HepG2 (cell line): ENCODE results near the gene TBC1D25. TPM values are rescaled to one million over a fixed set of nuclear protein-coding genes. Genes with fewer than 3 reads are reported as not detected.

Experiments
- ATAC-seq: fragments of 200-7000 bp; cut with Tn5 transposase; 3 replicates; pipeline ENCODE4 v1.9.1; 2020; ENCODE audit warnings: mild to moderate bottlenecking, moderate library complexity
- BruUV-seq: library from RNA; stranded (reverse); fragments of 400-500 nt; replicated peaks from 2 replicates; lab custom pipeline; 2021; lab: Mats Ljungman, UMichigan
- CTCF ChIA-PET: fragments of 300-600 bp; formaldehyde crosslinking; extraction: SDS; loops from one replicate; lab custom pipeline; 2021; ENCODE audit warnings: low total read pairs, inconsistent platforms, low intra/inter-chr PET ratio; lab: Yijun Ruan, JAX
- POLR2A ChIA-PET: fragments of 350-600 bp; sonication (Branson Sonifier 250); formaldehyde crosslinking; loops from one replicate; lab custom pipeline; 2020; ENCODE audit warnings: antibody characterized with exemption, inconsistent platforms; lab: Yijun Ruan, JAX
- DNase-seq: peaks from one replicate; pipeline ENCODE4 v3.0.0-alpha.2; 2015; ENCODE audit warnings: low spot score
- FAIRE-seq: peaks from 3 replicates; lab custom pipeline; 2011; peaks lifted over from hg19 to GRCh38; lab: Jason Lieb, UNC
- H2AFZ ChIP-seq: one replicate; pipeline ENCODE4 v1.6.1; 2011; ENCODE audit warnings: low read length, inconsistent platforms
- H3K27ac ChIP-seq: fragments of 300-600 bp; 3 replicates; pipeline ENCODE4 v1.8.0; 2011; ENCODE audit warnings: mixed run types, mild to moderate bottlenecking, mixed read lengths, low read length, inconsistent platforms; ENCODE audit not compliant: insufficient read depth; ENCODE audit errors: extremely low read length
- H3K27me3 ChIP-seq, 2 experiments: fragments of 200-600 bp in 1 of 2; 2 replicates in 1 of 2; 3 replicates in 1 of 2; pipeline versions ENCODE4 v1.6.0 to v1.8.0; 2011; ENCODE audit warnings: low read length in 2 of 2, mild to moderate bottlenecking in 2 of 2, moderate library complexity in 2 of 2, inconsistent platforms in 1 of 2; ENCODE audit not compliant: insufficient read depth in 2 of 2, control insufficient read depth in 1 of 2
- H3K36me3 ChIP-seq, 2 experiments: fragments of 200-600 bp in 1 of 2; replicated peaks in 1 of 2; 2 replicates in 1 of 2; 3 replicates in 1 of 2; pipeline versions ENCODE4 v1.5.1 to v1.8.0; 2011; ENCODE audit warnings: low read length in 2 of 2, inconsistent platforms in 1 of 2; ENCODE audit not compliant: insufficient read depth in 2 of 2, control insufficient read depth in 1 of 2
- H3K4me1 ChIP-seq: 2 replicates; pipeline ENCODE4 v1.5.1; 2012; ENCODE audit warnings: low read length, inconsistent platforms; ENCODE audit not compliant: insufficient read depth
- H3K4me2 ChIP-seq: 2 replicates; pipeline ENCODE4 v1.6.0; 2011; ENCODE audit warnings: low read depth, low read length, inconsistent platforms
- H3K4me3 ChIP-seq, 3 experiments: fragments of 200-600 bp in 1 of 3; sonication (generic), shearing (Covaris generic) in 1 of 3; replicated peaks in 1 of 3; 2 replicates each; pipeline ENCODE4 v1.5.1; 2011 to 2016; ENCODE audit warnings: low read length in 3 of 3, inconsistent platforms in 2 of 3, low read depth in 2 of 3, mild to moderate bottlenecking in 2 of 3, control low read depth in 1 of 3, mixed read lengths in 1 of 3; ENCODE audit not compliant: insufficient read depth in 1 of 3
- H3K79me2 ChIP-seq: one replicate; pipeline ENCODE4 v1.6.1; 2011; ENCODE audit warnings: low read length, inconsistent platforms; ENCODE audit not compliant: insufficient read depth
- H3K9ac ChIP-seq: 2 replicates; pipeline ENCODE4 v1.6.0; 2011; ENCODE audit warnings: mild to moderate bottlenecking, low read depth, low read length, inconsistent platforms; ENCODE audit not compliant: insufficient read depth
- H3K9me3 ChIP-seq: 2 replicates; pipeline ENCODE4 v1.5.1; 2012; ENCODE audit warnings: mild to moderate bottlenecking, low read length
- H4K20me1 ChIP-seq: 2 replicates; pipeline ENCODE4 v1.6.0; 2011; ENCODE audit warnings: inconsistent platforms, mild to moderate bottlenecking, low read length, moderate library complexity; ENCODE audit not compliant: insufficient read depth
- KDM5B ChIP-seq: sonication (generic); formaldehyde crosslinking; IDR thresholded peaks from 2 replicates; pipeline ENCODE4 v1.4.0; 2020; ENCODE audit warnings: missing genetic modification reagents, mild to moderate bottlenecking, borderline replicate concordance
- KIAA2018 ChIP-seq: sonication (generic); formaldehyde crosslinking; IDR thresholded peaks from 2 replicates; pipeline ENCODE4 v1.5.0; 2020; ENCODE audit warnings: mild to moderate bottlenecking, missing genetic modification reagents, borderline replicate concordance
- ZSCAN30 ChIP-seq: sonication (generic); formaldehyde crosslinking; IDR thresholded peaks from 2 replicates; pipeline ENCODE4 v1.5.0; 2020; ENCODE audit warnings: mild to moderate bottlenecking, missing genetic modification reagents
- WGBS: methylation state at CpG from one replicate; pipeline ENCODE4 v1.1.6; 2017; ENCODE audit warnings: low lambda C conversion rate; 5-methylcytosine and 5-hydroxymethylcytosine counted together
- in situ Hi-C: cut with HindIII; loops from 2 replicates; pipeline ENCODE4 v1.10.0; 2017; ENCODE audit warnings: low pct_unique_long_range_greater_than_20kb; ENCODE audit not compliant: extremely low pct_ligation_motif_present
- intact Hi-C: fragments of 100-400 bp; cut with micrococcal nuclease; formaldehyde crosslinking; loops from one replicate; pipeline ENCODE4 v1.10.0; 2022; ENCODE audit not compliant: unreplicated experiment
- polyA plus RNA-seq, 8 experiments: library from polyadenylated mRNA; depleted of rRNA in 3 of 8; stranded (reverse) in 7 of 8; unstranded in 1 of 8; fragments of >200 nt; fragmentation: Illumina TruSeq in 4 of 8; extraction: Trizol in 4 of 8; gene quantifications; 2 replicates each; pipeline versions ENCODE4 v1.2.1 to v1.2.3, GENCODE V29; 2011 to 2016; ENCODE audit warnings: low read depth in 4 of 8, missing spikeins in 1 of 8, mixed read lengths in 1 of 8; ENCODE audit not compliant: insufficient read depth in 1 of 8
- total RNA-seq, 5 experiments: library from RNA; depleted of rRNA; stranded (reverse); fragments of >200 nt; fragmentation: Illumina TruSeq; extraction: Trizol; gene quantifications; 2 replicates each; pipeline ENCODE4 v1.2.3, GENCODE V29; 2016; ENCODE audit warnings: low read depth in 1 of 5
- TF ChIP-seq, protein P1 (sequence below): sonication (generic); formaldehyde crosslinking; IDR thresholded peaks from 2 replicates; pipeline ENCODE4 v1.9.0; 2021; ENCODE audit warnings: missing genetic modification reagents, mild to moderate bottlenecking, borderline replicate concordance
- TF ChIP-seq, protein P2 (sequence below): sonication (generic); formaldehyde crosslinking; IDR thresholded peaks from one replicate; pipeline ENCODE4 v1.5.1; 2020; ENCODE audit warnings: mild to moderate bottlenecking, missing genetic modification reagents; ENCODE audit errors: not compliant biosample characterization

The TBC1D25 gene
- total and polyA plus RNA-seq, 2 of the 13 experiments (the other 11 are each of a cell fraction or from before 2014, with no cell fraction given) = 3.5 to 4.7 TPM

GRCh38 chrX:48512371-48512935 lies 27.1 kb upstream of the TBC1D25 start:
- no peak for ATAC-seq
- H2AFZ ChIP-seq = no peak overlapping the region
- H3K27ac ChIP-seq = no peak overlapping the region
- POLR2A ChIA-PET = no interaction called here
- intact Hi-C loops (no loop called here), in situ Hi-C loops (no loop called here)
- H3K36me3 ChIP-seq = no peaks in the 10 kb centered on the region
- H3K4me2 ChIP-seq = no peak overlapping the region
- no peak overlapping the region for H3K9ac ChIP-seq
- H3K9me3 ChIP-seq = no peaks in the 10 kb centered on the region
- BruUV-seq = no TSS peak
- H3K4me1 ChIP-seq = no peaks in the 10 kb centered on the region
- no peak overlapping the region for H3K4me3 ChIP-seq
- H4K20me1 ChIP-seq = no peaks in the 10 kb centered on the region
- no peak for FAIRE-seq
- H3K79me2 ChIP-seq = no peaks in the 10 kb centered on the region
- CTCF ChIA-PET = interaction anchor here (1.8 kb wide), 1 partner anchor 429 kb away, joined by 6 read pairs; no protein-coding TSS in a partner anchor
- WGBS = 87% methylated on average over 8 of the region's 20 CpGs
- H3K27me3 ChIP-seq = no peaks in the 10 kb centered on the region
- DNase-seq = no peak
- TF ChIP-seq, protein P1, sequence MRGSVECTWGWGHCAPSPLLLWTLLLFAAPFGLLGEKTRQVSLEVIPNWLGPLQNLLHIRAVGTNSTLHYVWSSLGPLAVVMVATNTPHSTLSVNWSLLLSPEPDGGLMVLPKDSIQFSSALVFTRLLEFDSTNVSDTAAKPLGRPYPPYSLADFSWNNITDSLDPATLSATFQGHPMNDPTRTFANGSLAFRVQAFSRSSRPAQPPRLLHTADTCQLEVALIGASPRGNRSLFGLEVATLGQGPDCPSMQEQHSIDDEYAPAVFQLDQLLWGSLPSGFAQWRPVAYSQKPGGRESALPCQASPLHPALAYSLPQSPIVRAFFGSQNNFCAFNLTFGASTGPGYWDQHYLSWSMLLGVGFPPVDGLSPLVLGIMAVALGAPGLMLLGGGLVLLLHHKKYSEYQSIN (CRISPR knock-in tag) = no peak
- TF ChIP-seq KDM5B (CRISPR knock-in tag) (no peak), ZSCAN30 (CRISPR knock-in tag) (no peak), KIAA2018 (CRISPR knock-in tag) (no peak)
- TF ChIP-seq, protein P2, sequence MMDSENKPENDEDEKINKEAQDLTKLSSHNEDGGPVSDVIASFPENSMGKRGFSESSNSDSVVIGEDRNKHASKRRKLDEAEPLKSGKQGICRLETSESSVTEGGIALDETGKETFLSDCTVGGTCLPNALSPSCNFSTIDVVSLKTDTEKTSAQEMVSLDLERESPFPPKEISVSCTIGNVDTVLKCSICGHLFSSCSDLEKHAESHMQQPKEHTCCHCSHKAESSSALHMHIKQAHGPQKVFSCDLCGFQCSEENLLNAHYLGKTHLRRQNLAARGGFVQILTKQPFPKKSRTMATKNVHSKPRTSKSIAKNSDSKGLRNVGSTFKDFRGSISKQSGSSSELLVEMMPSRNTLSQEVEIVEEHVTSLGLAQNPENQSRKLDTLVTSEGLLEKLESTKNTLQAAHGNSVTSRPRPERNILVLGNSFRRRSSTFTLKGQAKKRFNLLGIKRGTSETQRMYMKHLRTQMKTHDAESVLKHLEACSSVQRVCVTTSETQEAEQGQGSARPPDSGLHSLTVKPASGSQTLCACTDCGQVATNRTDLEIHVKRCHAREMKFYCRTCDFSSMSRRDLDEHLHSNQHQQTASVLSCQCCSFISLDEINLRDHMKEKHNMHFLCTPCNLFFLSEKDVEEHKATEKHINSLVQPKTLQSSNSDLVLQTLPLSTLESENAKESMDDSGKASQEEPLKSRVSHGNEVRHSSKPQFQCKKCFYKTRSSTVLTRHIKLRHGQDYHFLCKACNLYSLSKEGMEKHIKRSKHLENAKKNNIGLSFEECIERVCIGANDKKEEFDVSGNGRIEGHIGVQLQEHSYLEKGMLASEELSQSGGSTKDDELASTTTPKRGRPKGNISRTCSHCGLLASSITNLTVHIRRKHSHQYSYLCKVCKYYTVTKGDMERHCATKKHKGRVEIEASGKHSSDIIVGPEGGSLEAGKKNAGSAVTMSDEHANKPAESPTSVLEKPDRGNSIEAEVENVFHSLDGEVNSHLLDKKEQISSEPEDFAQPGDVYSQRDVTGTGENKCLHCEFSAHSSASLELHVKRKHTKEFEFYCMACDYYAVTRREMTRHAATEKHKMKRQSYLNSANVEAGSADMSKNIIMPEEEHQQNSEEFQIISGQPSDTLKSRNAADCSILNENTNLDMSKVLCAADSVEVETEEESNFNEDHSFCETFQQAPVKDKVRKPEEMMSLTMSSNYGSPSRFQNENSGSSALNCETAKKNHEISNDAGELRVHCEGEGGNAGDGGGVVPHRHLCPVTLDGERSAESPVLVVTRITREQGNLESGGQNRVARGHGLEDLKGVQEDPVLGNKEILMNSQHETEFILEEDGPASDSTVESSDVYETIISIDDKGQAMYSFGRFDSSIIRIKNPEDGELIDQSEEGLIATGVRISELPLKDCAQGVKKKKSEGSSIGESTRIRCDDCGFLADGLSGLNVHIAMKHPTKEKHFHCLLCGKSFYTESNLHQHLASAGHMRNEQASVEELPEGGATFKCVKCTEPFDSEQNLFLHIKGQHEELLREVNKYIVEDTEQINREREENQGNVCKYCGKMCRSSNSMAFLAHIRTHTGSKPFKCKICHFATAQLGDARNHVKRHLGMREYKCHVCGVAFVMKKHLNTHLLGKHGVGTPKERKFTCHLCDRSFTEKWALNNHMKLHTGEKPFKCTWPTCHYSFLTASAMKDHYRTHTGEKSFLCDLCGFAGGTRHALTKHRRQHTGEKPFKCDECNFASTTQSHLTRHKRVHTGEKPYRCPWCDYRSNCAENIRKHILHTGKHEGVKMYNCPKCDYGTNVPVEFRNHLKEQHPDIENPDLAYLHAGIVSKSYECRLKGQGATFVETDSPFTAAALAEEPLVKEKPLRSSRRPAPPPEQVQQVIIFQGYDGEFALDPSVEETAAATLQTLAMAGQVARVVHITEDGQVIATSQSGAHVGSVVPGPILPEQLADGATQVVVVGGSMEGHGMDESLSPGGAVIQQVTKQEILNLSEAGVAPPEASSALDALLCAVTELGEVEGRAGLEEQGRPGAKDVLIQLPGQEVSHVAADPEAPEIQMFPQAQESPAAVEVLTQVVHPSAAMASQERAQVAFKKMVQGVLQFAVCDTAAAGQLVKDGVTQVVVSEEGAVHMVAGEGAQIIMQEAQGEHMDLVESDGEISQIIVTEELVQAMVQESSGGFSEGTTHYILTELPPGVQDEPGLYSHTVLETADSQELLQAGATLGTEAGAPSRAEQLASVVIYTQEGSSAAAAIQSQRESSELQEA (CRISPR knock-in tag) = no peak
